PFSK-1 (cell line): ENCODE data around the gene CSGALNACT2.

Experiments
- POLR2AphosphoS5 ChIP-seq: IDR thresholded peaks from 2 replicates; pipeline ENCODE4 v1.6.1; 2012; ENCODE audit warnings: low read depth, mild to moderate bottlenecking, control low read depth, low read length, moderate library complexity
- TAF1 ChIP-seq: IDR thresholded peaks from 2 replicates; pipeline ENCODE4 v1.6.1; 2012; ENCODE audit warnings: low read length, control low read depth, borderline replicate concordance; ENCODE audit not compliant: insufficient read depth

GRCh38 chr10:43214956-43215561 lies 76.8 kb downstream of the CSGALNACT2 start:
- no peak for TF ChIP-seq POLR2AphosphoS5
- no peak for TF ChIP-seq TAF1
